OCI-LY3 (cell line): ENCODE results near the gene DCAKD.

Experiments
- EZH2phosphoT487 ChIP-seq: fragments of 200-600 bp; shearing (Covaris generic); IDR thresholded peaks from 2 replicates; pipeline ENCODE4 v1.6.1; 2018; ENCODE audit warnings: antibody characterized with exemption, mixed run types, low read depth
- TF ChIP-seq, protein P1 (sequence below): fragments of 200-600, 300-600 bp; sonication (generic); IDR thresholded peaks from 2 replicates; pipeline ENCODE4 v1.5.1; 2014; ENCODE audit warnings: antibody characterized with exemption, low read length, low read depth

DNA sequence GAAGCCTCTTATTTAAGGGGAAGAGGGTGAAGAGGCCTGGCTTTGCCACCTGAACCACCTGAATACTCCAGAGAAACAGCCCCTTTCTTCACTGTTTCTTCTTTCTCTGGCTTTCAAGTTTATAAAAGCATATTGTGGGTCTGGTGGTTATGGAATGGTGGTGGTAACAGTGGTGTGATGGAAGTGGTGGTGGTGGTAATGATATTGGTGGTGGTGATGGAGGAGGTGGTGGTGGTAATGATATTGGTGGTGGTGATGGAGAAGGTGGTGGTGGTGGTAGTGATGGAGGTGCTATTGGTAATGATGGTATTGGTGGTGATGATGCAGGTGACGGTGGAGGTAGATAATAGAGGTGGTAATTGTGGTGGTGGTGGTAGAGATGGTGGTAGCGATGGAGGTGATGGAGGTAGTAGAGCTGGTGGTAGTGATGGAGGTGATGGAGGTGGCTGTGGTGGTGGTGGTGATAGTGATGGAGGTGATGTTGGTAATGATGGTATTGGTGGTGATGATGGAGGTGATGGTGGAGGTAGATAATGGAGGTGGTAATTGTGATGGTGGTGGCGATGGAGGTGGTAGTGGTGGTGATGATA is 69.2 kb downstream of the DCAKD start:
- TF ChIP-seq, protein P1, sequence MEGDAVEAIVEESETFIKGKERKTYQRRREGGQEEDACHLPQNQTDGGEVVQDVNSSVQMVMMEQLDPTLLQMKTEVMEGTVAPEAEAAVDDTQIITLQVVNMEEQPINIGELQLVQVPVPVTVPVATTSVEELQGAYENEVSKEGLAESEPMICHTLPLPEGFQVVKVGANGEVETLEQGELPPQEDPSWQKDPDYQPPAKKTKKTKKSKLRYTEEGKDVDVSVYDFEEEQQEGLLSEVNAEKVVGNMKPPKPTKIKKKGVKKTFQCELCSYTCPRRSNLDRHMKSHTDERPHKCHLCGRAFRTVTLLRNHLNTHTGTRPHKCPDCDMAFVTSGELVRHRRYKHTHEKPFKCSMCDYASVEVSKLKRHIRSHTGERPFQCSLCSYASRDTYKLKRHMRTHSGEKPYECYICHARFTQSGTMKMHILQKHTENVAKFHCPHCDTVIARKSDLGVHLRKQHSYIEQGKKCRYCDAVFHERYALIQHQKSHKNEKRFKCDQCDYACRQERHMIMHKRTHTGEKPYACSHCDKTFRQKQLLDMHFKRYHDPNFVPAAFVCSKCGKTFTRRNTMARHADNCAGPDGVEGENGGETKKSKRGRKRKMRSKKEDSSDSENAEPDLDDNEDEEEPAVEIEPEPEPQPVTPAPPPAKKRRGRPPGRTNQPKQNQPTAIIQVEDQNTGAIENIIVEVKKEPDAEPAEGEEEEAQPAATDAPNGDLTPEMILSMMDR: no peak
- TF ChIP-seq EZH2phosphoT487: no peak
